GM19193 (cell line): ENCODE data around the gene RAB29.

Source experiments
- POLR2A ChIP-seq: IDR thresholded peaks from 4 replicates; pipeline ENCODE4 v1.6.1; 2011; ENCODE audit not compliant: insufficient read depth, insufficient read length; ENCODE audit errors: extremely low read depth

Gene RAB29

DNA sequence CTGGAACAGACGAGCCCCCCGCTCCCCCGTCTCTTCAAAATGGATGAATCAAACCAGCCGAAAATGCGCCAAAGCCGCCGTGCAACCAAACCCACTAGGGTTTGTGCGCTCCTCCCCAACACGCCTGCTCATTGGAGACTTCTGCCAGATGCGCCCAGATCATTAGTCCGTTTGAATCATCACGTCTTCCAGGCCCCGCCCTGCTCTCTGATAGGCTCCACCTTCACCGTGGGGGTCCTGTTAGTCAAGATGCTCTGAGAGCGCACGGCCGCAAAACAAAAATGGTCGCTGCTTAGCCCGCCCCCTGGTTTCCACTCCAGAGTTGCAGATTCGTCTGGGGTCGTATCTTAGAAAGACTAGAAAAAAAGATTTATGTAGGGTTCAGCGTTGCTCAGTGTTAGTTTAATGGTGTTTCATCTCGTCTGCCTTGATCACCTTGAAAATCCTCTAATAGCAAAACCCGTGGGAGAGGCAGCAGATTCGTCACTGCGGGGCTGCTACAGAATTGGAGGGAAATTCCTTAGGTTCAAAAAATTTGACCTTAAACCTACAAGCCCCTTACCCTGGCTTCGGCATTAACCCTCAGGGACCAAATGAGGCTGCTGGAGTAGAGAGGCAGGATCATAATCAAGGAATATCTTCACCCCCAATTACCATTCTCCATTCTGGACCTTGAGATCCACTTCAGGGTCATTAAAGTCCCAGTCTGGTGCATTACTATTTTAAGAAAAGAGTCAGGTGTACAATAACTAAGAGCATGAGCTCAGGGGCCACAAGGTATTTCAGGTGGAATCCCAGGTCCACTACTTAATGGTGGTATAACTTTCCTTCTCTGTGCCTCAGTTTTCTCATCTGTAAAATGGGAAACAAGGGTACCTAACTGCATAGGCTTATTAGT lies 24.9 kb downstream of the RAB29 start, which contains the start of gene NUCKS1:
Gene NUCKS1 (minus strand): TSS at position 45 of the 898 bp plus-strand sequence. CDS start 209 bp downstream, outside the sequence.
- TF ChIP-seq POLR2A = peak; percentile 65

DNA sequence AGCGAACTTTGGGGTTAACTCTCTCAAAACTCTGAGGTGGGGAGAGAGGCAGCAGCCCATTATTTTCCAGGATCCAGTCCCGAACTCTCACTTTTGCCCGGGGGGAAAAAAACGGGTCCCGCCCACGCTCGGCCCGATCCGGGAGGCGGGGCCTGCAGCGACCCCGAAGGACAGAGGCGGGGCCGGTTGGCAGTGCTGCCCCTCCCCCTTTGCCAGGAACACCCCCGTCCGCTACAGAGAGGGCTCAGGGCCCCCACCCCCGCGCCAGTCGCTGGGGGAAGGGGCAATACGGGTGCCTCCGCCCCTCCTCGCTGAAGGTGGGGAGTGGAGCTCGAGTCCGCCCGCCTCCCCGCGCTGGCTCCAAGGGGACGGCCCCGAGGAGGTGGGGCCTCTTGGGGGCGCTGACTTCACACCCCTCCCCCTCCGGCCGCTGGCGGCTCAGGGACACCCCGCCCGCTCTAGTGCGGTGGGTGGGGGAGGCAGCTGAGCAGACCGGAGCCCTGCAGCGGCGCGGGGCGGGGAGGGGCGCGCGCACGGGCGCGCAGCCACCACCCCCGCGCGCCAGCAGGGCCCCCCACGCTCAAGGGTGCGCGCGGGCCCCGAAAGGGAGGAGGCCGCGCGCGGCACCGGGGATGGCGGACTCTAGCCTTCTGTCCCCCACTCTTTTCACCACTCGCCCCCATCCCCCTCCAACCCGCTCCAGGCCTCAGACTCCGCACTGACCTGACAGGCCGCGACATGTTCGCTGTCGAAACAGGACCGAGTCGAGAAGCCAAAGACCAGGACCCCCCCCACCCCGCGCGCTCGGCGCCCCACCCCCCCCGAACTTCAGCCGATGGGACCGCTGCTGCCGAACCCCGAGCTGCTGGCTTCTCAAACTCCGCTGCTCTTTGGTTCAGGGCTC lies 25.8 kb downstream of the RAB29 start:
- peak; percentile 72 for TF ChIP-seq POLR2A

DNA sequence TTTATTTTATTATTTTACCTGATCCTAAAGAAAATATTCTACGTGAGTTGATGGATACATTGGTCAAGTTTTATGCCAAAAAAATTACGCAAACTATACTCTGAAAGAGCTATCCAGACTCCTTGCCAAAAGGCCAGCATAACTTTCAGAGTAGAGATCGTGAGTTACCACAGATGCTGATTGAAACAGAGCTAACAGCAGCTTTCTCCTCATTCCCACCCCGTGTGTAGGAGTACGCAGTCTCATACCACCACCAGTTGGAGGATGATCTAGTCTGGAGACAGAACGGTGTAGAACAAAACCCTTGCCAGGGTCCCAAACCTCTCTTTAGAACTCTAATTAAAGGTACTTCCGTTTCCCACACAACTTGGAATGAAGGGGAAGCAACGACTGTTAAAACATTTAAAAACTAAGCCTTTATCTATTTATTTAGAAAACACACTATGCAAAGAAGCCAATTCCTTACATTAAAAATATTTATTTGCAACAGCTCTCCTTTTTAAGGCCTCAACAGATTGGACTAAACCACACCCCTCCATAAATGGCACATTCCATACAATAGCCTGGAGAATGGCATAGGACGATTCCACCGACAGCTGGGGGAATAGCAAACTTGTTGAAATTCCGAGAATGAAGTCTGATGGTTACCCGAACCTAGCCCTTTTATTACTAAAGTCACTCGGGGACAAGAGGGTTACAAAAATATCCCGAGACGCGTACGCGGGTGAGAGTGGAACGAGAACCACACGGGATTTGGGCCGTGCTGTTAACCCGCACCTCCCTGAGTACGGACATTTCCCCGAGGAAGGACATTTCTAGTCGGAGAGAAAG lies 26.7 kb downstream of the RAB29 start:
- no peak for TF ChIP-seq POLR2A

DNA sequence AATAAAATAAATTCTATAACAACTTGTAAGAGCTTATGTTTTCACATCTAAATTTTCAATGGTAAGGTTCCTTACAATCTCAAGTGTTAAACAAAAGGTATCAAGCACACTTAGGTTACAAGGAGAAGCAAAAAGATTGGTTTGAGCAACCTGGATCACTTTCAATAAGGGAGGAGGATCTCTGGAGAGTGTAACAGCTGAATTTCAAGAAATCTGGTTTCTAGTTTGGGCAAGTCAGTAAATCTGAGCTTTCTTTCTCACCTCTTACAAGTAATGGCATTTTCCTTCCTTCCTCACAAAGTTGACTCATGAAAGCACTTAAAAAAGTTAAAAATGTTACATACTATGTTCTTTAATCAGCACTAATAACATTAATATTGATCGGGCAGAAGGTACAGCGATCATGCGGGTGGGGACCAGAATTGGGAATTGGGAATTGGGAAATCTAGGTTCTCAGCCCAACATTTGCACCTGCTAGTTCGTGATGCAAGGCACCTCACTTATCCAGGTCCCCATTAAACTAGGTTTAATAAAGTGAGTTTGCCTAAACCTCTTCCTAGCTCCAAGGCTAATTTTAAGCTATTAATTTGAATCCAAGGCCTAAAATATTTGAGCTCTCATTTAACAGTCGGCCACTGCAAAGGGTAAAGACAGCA lies 28.4 kb downstream of the RAB29 start:
- no peak for TF ChIP-seq POLR2A

DNA sequence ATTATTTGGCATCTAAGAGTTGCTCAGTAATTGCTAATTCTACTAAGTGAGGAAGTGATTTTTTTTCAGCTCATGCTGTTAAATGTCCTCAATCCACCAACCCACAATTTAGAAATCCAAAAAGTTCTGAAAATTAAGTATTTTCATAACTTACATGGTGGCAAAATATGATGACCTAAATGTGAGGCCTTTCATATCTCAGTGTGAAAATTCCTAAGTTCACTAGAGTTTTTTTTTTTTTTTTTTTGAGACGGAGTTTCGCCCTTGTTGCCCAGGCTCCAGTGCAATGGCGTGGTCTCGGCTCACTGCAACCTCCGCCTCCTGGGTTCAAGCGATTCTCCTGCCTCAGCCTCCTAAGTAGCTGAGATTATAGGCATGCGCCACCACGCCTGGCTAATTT lies 30.9 kb downstream of the RAB29 start:
- TF ChIP-seq POLR2A = no peak

DNA sequence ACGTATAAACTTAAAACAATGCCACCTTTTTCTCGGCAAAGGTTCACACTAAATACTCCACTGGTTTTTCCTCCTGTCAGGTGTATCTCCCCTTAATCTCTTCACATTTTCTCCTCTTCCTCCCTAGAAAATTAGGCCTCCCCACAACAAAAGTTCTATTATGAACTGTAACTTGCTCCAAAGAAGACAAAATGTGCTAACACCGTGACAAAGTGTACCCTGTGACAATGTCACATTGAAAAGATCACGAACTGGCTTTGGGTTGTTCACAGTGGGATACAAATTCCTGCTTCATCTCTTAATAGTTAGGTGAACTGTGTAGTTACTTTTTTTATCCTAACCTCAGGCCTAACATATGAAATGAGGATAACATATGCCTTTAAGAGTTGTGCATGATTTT lies 31.3 kb downstream of the RAB29 start:
- no peak for TF ChIP-seq POLR2A

DNA sequence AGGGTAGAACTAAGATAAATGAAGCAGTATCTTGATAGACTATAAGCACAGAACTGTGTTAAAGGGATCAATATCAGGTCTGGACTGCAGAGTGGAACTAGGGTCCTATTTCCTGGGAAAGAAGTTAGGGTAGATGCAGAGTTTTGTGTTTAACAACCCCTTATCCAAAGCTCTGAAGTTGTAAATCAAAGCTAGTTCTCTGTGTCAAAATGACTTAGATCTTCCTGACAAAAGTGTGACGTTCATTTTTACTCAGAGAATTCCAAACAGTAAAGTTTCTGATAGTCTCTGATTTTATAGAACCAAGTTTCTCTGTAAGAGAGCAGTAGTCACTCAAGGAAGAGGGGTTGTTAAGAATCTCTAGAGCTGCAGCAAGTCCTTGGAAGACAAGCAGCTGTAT lies 33.6 kb downstream of the RAB29 start:
- no peak for TF ChIP-seq POLR2A

DNA sequence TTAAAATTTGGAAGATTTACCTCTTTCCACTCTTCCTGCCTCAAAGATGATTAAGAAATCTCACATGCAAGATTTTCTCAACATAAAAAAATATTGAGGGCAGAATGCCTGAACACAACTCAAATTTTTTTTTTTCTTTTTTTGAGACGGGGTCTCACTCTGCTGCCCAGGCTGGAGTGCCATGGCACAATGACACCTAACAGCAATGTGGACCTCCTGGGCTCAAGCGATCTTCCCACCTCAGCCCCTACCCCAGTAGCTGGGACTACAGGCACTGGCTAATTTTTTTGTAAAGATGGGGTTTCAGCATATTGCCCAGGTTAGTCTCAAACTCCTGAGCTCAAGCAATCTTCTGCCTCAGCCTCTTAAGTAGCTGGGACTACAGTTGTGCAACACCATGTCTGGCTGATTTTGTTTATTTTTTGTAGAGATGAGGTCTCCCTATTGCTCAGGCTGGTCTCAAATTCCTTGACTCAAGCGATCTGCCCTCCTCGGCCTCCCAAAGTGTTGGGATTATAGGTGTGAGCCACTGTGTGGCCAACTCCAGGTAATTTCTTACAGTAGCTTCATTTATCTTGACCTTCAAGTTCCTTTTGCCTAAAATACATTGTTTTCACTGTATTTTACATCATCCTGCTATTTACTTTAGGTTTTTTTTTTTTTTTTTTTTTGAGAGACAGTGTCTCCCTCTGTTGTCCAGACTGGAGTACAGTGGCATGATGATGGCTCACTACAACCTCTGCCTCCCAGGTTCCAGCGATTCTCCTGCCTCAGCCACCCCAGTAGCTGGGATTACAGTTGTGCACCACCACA lies 35.7 kb downstream of the RAB29 start:
- no peak for TF ChIP-seq POLR2A

DNA sequence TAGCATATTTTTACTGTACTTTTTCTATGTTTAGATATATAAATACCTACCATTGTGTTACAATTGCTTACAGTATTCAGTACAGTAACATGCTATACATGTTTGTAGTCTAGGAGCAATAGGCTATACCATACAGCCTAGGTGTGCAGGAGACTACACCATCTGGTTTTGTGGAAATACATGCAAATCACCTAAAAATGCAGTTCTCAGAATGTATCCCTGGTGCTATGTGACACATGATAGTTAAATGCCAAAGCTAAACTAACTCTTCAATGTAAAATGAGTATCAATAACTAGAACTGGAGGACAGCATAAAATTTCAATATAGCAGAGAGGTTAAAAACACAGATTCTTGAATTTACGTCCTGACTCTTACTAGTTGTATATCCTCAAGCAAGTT lies 40.1 kb downstream of the RAB29 start:
- no peak for TF ChIP-seq POLR2A

DNA sequence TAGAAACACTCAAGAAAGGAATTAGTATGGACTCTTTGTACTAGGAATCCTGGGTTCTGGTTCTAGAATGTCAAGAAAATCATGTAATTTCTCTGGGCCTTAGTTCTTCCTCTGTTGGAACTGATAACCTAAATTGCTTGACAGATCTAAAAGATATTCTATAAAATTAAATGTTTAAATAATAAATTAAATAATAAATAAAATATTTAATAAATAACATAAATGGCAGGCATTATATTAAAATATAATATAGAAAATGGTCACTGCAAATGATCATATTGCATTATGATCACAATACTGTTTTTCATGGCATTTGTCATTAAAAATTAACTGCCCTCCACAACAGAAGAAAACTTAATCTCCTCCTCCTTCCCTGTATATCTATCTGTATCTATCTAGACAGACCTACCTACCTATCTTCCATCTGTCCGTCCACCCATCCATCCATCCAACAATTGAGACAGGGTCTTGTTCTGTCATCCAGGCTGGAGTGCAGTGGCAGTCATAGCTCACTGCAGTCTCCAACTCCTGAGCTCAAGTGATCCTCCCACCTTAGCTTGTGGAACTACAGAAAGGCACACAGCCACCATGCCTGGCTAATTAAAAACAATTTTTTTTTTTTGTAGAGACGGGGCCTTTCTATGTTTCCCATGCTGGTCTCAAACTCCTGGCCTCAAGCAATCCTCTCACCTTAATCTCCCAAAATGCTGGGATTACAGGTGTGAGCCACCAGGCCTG lies 41.7 kb downstream of the RAB29 start:
- TF ChIP-seq POLR2A = no peak

DNA sequence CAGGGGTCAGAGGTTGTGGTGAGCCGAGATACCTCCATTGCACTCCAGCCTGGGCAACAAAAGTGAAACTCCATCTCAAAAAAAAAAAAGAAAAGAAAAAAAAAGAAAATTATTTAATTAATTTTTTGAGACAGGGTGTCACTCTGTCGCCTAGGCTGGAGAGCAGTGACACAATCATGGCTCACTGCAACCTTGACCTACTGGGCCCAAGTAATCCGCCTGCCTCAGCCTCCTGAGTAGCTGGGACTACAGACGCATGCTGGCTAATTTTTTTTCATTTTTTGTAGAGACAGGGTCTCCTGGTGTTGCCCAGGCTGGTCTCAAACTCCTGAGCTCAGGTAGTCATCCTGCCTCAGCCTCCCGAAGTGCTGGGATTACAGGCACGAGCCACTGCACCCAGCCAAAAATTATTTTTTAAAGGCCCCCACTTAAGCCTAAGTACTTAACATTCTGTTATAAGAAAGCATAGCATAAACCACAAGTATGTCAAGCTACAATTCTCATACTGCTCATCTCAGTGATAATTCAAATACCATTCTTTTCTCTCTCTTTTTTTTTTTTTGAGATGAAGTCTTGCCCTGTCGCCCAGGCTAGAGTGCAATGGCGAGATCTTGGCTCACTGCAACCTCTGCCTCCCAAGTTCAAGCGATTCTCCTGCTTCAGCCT lies 45.2 kb downstream of the RAB29 start:
- no peak for TF ChIP-seq POLR2A

DNA sequence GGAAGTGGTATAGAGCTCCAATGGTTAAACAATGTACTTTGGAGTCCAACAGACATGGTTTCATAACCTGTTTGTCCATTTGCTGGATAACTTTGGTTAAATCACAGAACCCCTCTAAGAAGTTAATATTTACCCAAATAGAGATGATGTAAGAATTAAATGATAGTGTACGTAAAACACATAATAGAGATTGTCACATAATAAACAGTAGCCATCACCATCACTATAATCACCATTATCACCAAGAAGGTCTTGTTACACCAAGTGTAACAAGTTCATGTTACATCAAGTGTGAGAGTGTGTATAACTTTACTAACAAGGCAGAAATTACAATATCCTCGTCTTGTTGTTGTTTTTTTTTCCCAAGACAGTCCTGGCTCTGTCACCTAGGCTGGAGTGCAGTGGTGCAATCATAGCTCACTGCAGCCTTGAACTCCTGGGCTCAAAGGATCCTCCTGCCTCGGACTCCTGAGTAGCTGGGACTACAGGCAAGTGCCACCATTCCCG lies 48.6 kb downstream of the RAB29 start:
- no peak for TF ChIP-seq POLR2A
